Activated T-helper 2 cell treated with anti-CD3 and anti-CD28 coated beads, Interferon-gamma antibody, Interleukin-2, Interleukin-4, amounts not matched to agents 10 μg/mL and 5 μg/mL and 100 μg/mL, durations not matched to agents 14 hours and 24 hours and 36 hours (primary cell): ENCODE measurements around the gene MBOAT1. TPM values are rescaled to one million over a fixed set of nuclear protein-coding genes. Genes with fewer than 3 reads are reported as not detected.

Experiments used
- DNase-seq: peaks from one replicate; pipeline ENCODE4 v3.0.0; 2021; ENCODE audit warnings: low spot score
- H3K27ac Mint-ChIP-seq: one replicate; pipeline ENCODE4 v1.8.0; 2021; ENCODE audit warnings: mixed read lengths
- H3K27me3 Mint-ChIP-seq: one replicate; pipeline ENCODE4 v1.8.0; 2021; ENCODE audit warnings: low read depth, mixed read lengths
- H3K36me3 Mint-ChIP-seq: one replicate; pipeline ENCODE4 v1.8.0; 2021; ENCODE audit warnings: low read depth, mixed read lengths
- H3K4me1 Mint-ChIP-seq: one replicate; pipeline ENCODE4 v1.8.0; 2021; ENCODE audit warnings: low read depth, mixed read lengths
- H3K4me3 Mint-ChIP-seq: one replicate; pipeline ENCODE4 v1.8.0; 2021; ENCODE audit warnings: low read depth, mild to moderate bottlenecking, moderate library complexity, mixed read lengths
- H3K9me3 Mint-ChIP-seq: one replicate; pipeline ENCODE4 v1.8.0; 2021; ENCODE audit warnings: mixed read lengths
- intact Hi-C: fragments of 100-400 bp; cut with micrococcal nuclease; formaldehyde crosslinking; loops from one replicate; pipeline ENCODE4 v1.15.1; 2023
- total RNA-seq: library from RNA; stranded (reverse); gene quantifications from 2 replicates; pipeline ENCODE4 v1.2.3, GENCODE V29; 2022

MBOAT1 gene
- total RNA-seq, 1 donor from 2014 or later, result 32.8 TPM

DNA sequence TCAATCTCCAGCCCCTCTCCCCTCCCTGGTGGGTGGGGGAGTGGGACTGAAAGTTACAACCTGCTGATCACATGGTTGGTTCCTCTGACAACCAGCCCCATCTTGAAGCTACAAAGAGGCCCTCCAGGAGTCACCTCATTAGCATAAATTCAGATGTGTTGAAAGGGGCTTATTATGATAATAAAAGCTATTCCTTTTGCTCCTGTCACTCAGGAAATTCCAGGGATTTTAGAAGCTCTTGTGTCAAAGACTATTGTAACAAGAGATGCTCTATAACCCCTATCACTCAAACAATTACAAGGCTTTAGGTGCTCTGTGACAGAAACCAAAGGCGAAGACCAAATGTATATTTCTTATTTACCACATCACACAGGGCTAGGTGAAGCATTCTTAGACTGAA, 30.1 kb upstream of the MBOAT1 start:
- no peak for DNase-seq
- Mint-ChIP-seq H3K4me1 (peaks cover 5% of the 10 kb centered on the region), H3K4me3 (no peak overlapping the region), H3K27me3 (no peaks in the 10 kb centered on the region), H3K27ac (no peak overlapping the region), H3K9me3 (no peaks in the 10 kb centered on the region), H3K36me3 (no peaks in the 10 kb centered on the region)
- intact Hi-C loops, result no loop called here

DNA sequence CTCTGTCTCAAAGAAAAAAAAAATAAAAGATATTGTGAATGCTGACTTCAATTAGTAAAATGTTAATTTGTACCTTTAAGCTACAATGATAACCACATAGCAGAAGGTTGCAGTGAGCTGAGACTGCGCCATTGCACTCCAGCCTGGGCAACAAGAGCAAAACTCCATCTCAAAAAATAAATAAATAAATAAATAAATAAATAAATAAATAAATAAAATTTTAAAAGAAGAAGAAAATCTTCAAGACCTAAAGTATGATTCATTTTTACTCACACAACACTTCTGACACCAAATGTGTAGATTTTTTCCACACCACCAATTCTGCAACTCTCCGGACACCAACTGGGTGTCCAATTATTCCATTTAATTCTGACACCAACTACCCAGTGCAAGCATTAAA, 28.8 kb upstream of the MBOAT1 start:
- H3K36me3 Mint-ChIP-seq, result no peaks in the 10 kb centered on the region
- H3K9me3 Mint-ChIP-seq, result no peaks in the 10 kb centered on the region
- H3K27ac Mint-ChIP-seq, result no peak overlapping the region
- DNase-seq, result no peak
- H3K4me3 Mint-ChIP-seq, result no peak overlapping the region
- H3K4me1 Mint-ChIP-seq, result peaks cover 5% of the 10 kb centered on the region
- intact Hi-C loops, result no loop called here
- H3K27me3 Mint-ChIP-seq, result no peaks in the 10 kb centered on the region

DNA sequence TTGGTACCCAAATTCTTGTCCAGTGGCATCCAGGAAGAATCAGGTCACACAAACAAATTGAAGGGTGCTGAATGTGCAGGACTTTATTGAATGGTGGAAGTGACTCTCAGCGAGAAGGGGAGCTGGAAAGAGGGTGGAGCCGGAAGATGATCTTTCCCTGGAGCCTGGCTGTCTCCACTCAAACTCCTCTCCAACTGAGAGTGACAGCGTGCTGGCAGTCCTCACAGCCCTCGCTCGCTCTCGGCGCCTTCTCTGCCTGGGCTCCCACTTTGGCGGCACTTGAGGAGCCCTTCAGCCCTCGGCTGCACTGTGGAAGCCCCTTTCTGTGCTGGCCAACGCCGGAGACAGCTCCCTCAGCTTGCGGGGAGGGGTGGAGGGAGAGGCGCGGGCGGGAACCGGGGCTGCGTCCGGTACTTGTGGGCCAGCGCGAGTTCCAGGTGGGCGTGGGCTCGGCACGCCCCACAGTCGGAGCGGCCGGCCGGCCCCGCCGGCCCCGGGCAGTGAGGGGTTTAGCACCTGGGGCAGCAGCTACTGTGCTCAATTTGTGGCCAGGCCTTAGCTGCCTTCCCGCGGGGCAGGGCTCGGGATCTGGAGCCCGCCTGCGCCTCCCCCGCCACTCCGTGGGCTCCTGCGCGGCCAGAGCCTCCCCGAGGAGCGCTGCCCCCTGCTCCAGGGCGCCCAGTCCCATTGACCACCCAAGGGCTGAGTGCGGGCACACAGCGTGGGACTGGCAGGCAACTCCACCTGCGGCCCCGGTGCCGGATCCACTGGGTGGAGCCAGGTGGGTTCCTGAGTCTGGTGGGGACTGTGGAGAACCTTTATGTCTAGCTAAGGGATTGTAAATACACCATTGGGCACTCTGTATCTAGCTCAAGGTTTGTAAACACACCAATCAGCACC, 26.7 kb upstream of the MBOAT1 start:
- Mint-ChIP-seq H3K4me3 (no peak overlapping the region), H3K27me3 (no peaks in the 10 kb centered on the region), H3K4me1 (peaks cover 5% of the 10 kb centered on the region), H3K9me3 (no peaks in the 10 kb centered on the region), H3K36me3 (no peaks in the 10 kb centered on the region), H3K27ac (no peak overlapping the region)
- intact Hi-C loops, result no loop called here
- DNase-seq, result no peak

DNA sequence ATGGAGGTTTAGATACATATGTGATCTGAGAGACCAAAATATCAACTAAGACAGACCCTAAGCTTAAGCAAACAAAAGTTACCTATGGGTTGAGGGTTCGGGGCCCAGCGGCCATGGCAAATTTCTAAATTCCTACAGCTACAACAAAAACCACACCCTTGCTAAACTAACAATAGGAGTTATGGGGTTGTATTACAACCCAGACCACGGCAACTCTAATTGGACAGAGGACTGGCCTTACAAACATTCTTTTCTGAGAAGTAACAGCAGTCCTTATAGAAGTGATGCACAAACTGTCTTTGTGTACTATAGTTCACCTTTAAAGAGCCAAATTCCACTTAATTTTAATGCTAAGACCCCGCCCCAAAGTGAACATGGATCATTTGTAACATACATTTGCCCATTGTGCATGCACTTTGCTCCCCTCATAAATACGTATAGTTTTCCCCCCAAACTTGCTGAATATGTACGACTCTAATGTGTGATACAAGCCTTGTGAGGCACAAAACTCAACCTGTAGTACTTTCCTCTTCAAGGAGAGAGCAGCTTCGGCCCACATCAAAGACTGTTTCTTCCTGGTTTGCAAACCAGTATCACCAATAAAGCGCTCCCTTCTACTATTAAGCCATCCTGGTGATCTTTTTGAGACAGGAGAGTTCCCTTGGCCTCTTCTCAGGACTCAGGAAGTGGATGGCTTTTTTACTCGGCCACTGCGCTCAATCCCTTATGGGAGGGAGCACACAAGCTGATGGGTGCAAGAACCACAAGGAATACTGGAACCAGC, 25.6 kb upstream of the MBOAT1 start:
- H3K27ac Mint-ChIP-seq, result no peak overlapping the region

DNA sequence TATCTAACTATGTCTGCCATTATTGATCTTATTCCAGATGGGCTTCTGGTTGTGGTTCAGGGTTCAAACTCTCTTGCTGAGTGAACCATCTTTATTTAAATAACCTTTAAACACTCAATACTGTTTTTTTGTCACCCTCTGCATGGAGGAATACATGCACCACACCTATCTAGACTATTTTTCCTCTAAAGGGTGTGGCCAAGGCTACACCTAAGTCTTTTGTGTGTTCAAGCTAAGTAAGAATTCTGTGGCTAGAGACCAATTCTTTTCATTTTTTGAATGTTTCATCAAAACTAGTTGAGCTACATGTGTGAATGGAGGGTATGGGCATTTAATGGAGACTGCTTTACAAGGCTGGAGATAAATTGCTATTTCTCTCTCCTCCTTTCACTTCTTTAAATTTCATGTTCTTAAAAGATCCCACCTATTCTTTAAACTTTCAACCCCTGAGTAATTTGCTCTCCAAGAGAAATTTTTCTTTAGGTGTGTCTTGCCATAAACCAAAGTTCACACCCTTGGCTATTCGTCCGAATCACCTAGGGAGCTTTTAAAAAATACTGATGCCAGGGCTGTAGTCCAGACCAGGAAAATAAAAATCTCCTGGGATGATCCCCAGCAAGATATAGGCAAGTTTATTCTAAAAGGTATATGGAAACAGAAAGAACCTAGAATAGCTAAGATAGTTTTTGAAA, 24.8 kb upstream of the MBOAT1 start:
- H3K4me1 Mint-ChIP-seq, result peaks cover 5% of the 10 kb centered on the region
- intact Hi-C loops, result no loop called here
- H3K9me3 Mint-ChIP-seq, result no peaks in the 10 kb centered on the region
- no peaks in the 10 kb centered on the region for H3K36me3 Mint-ChIP-seq
- no peak for DNase-seq
- no peak overlapping the region for H3K4me3 Mint-ChIP-seq
- no peaks in the 10 kb centered on the region for H3K27me3 Mint-ChIP-seq
- H3K27ac Mint-ChIP-seq, result no peak overlapping the region

More for the DNA sequence above, 25.6 kb upstream of the MBOAT1 start:
- Mint-ChIP-seq H3K9me3 (no peaks in the 10 kb centered on the region), H3K4me3 (no peak overlapping the region), H3K36me3 (no peaks in the 10 kb centered on the region), H3K27me3 (no peaks in the 10 kb centered on the region), H3K4me1 (peaks cover 5% of the 10 kb centered on the region)
- no peak for DNase-seq
- intact Hi-C loops, result no loop called here

DNA sequence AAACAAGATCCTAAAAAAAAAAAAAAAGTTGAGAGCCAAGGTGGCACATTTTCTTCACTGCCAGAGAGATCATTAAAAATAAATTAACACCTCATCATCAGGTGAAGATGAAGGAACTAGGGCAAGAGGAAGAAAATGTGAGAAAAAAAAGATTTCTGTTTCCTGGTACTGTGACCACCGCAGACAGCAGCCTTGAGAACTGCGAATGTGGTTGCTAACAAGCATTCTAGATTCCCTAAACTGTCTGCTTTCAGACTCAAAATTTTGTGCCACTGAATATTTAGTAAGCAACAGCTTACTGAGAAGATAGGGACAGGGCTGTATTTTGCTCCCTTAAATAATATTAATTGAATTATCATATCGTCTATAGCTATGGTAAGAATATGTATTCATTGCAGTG, 24.1 kb upstream of the MBOAT1 start:
- no peak overlapping the region for H3K27ac Mint-ChIP-seq
- no peaks in the 10 kb centered on the region for H3K9me3 Mint-ChIP-seq
- H3K36me3 Mint-ChIP-seq, result no peaks in the 10 kb centered on the region
- no peak overlapping the region for H3K4me3 Mint-ChIP-seq
- DNase-seq, result no peak
- intact Hi-C loops, result no loop called here
- no peaks in the 10 kb centered on the region for H3K27me3 Mint-ChIP-seq
- peaks cover 5% of the 10 kb centered on the region for H3K4me1 Mint-ChIP-seq

DNA sequence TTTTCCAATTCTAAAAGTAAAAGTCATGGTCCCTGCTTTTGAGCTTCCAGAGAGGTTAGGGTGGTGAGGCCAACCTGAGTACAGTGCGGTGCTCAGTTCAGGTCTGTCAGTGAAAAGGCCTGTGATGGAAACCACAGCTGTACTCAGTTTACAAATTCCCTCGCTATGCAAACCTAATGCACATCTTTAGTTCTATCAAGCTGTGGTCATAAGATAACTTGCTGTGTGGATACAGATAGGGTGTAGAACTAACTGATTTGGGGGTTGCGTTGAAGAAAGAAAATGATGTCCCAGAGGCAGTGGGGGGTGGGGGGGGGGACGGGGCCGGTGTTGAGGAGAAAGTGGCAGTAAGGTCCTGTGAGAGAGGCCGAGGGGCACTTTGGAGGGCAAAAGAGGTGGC, 22.8 kb upstream of the MBOAT1 start:
- no peak overlapping the region for H3K4me3 Mint-ChIP-seq
- no peak for DNase-seq
- H3K27me3 Mint-ChIP-seq, result peaks cover 5% of the 10 kb centered on the region
- intact Hi-C loops, result no loop called here
- no peak overlapping the region for H3K27ac Mint-ChIP-seq
- no peaks in the 10 kb centered on the region for H3K36me3 Mint-ChIP-seq
- peaks cover 5% of the 10 kb centered on the region for H3K4me1 Mint-ChIP-seq
- no peaks in the 10 kb centered on the region for H3K9me3 Mint-ChIP-seq

DNA sequence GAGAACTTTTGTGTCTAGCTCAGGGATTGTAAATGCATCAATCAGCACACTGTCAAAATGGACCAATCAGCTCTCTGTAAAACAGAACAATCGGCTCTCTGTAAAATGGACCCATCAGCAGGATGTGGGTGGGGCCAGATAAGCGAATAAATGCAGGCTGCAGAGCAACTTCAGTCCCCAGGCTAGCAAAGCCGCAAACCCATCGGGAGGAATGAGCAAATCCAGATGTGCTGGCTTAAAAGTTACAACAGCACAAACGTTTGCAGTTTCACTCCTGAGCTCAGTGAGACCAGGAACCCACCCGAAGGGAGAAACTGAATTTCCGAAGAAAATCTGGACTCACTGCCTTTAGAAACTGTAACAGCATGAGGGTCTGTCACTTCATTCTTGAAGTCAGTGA, 21.9 kb upstream of the MBOAT1 start:
- peaks cover 5% of the 10 kb centered on the region for H3K4me1 Mint-ChIP-seq
- no peak overlapping the region for H3K27ac Mint-ChIP-seq
- intact Hi-C loops, result no loop called here
- H3K27me3 Mint-ChIP-seq, result peaks cover 5% of the 10 kb centered on the region
- no peak for DNase-seq
- H3K4me3 Mint-ChIP-seq, result no peak overlapping the region
- no peaks in the 10 kb centered on the region for H3K9me3 Mint-ChIP-seq
- no peaks in the 10 kb centered on the region for H3K36me3 Mint-ChIP-seq

DNA sequence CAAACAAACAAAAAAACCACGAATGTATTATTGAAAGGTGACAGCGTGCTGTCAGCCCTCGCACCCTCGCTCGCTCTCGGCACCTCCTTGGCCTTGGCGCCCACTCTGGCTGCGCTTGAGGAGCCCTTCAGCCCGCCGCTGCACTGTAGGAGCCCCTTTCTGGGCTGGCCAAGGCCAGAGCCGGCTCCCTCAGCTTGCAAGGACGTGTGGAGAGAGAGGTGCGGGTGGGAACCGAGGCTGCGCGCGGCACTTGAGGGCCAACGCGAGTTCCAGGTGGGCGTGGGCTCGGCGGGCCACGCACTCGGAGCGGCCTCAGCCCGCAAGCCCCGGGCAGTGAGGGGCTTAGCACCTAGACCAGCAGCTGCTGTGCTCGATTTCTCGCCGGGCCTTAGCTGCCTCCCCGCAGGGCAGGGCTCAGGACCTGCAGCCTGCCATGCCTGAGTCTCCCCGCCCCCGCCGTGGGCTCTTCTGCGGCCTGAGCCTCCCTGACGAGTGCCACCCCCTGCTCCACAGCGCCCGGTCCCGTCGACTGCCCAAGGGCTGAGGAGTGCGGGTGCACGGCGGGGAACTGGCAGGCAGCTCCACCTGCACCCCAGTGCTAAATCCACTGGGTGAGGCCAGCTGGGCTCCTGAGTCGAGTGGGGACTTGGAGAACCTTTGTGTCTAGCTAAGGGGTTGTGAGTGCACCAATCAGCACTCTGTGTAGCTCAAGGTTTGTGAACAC, 20.9 kb upstream of the MBOAT1 start:
- Mint-ChIP-seq H3K9me3 (no peaks in the 10 kb centered on the region), H3K4me3 (no peak overlapping the region), H3K4me1 (peaks cover 4% of the 10 kb centered on the region), H3K36me3 (no peaks in the 10 kb centered on the region), H3K27me3 (peaks cover 5% of the 10 kb centered on the region), H3K27ac (no peak overlapping the region)
- DNase-seq, result no peak
- intact Hi-C loops, result no loop called here

DNA sequence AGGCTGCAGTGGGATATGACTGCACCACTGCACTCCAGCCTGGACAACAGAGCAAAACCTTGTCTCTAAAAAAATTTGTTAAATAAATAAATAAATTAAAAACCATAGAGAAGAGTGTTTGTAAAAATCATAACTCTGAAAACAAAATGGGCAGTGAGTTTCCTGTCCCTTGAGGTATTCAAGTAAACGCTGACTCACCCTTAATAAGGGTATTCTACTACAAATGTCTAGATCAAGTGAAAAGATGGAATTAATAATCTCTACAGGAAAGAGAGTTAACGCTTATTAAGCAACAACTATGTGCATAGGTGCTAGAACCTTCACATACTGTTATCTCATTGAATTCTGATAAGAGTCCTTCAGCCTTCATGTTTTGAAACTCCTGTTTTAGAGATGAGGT, 19.9 kb upstream of the MBOAT1 start:
- H3K9me3 Mint-ChIP-seq, result no peaks in the 10 kb centered on the region

DNA sequence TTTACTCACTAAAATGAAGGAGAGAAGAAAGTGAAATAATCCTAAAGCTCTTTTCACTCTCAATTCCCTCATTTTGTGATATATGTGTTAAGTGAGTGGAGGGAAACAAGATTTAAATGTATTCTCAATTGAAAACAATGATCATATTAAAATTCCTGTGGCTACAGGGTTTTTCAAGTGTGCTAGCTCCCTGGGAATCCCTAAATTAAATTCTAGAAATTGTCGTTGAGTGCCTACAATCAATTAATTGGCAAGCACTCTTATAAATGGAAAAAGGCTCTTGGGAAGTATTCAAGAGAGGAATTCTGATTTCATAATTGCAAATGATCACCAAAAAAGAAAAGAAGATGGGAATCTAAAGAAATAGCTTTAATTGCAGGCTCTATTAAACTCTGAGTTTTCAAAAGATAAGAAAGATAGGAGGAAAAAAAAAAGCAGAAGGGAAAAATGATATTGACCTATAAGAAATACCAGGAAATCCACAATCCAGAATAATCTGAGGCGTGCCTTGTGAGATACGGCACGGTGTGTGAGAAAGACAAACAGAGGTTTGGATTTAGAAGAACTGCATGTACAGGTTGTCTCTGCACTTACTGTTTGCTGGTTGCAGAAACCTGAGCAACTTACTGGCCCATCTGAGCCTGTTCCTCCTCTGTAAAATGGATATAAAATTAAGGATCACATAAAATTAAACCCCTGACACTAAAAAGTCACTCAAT, 18.3 kb upstream of the MBOAT1 start:
- H3K27ac Mint-ChIP-seq, result no peak overlapping the region
- H3K36me3 Mint-ChIP-seq, result no peaks in the 10 kb centered on the region
- intact Hi-C loops, result no loop called here
- no peaks in the 10 kb centered on the region for H3K4me1 Mint-ChIP-seq
- H3K27me3 Mint-ChIP-seq, result peaks cover 8% of the 10 kb centered on the region
- no peak overlapping the region for H3K4me3 Mint-ChIP-seq
- H3K9me3 Mint-ChIP-seq, result no peaks in the 10 kb centered on the region
- DNase-seq, result no peak

More for the DNA sequence above, 19.9 kb upstream of the MBOAT1 start:
- peaks cover 5% of the 10 kb centered on the region for H3K27me3 Mint-ChIP-seq
- no peak overlapping the region for H3K4me3 Mint-ChIP-seq
- intact Hi-C loops, result no loop called here
- no peak overlapping the region for H3K27ac Mint-ChIP-seq
- H3K4me1 Mint-ChIP-seq, result no peaks in the 10 kb centered on the region
- no peaks in the 10 kb centered on the region for H3K36me3 Mint-ChIP-seq
- no peak for DNase-seq

DNA sequence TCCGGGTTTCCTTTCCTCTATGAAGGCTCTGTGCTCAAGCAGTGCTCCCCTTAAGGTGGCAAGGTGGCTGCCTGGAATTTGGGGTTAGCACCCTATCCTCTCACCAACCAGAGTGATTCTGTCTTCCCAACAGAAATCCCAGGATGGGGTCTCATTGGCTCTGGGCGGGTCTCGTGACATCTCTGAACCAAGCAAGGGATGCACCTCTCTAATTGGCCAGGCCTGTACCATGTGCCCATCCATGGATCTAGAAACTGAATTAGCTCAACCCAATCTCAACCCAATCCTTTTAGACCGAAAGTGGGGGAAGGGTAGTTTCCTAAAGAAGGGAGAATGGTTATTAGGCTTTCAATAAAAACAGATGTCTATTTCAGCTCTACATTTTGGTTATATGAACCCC, 17.6 kb upstream of the MBOAT1 start:
- DNase-seq, result no peak
- Mint-ChIP-seq H3K27me3 (peaks cover 8% of the 10 kb centered on the region), H3K27ac (no peak overlapping the region), H3K36me3 (no peaks in the 10 kb centered on the region), H3K4me1 (no peaks in the 10 kb centered on the region), H3K9me3 (no peaks in the 10 kb centered on the region), H3K4me3 (no peak overlapping the region)
- intact Hi-C loops, result no loop called here
